ENCODE measurements around the gene RBM33.
"Not testable (repeated sequence)": the region's sequence is repeated elsewhere in the genome, so short reads cannot be mapped to it uniquely, and the experiment has no call there.

RBM33 gene

GRCh38 chr7:155811895-155812761 is 167.7 kb downstream of the RBM33 start, which contains the start of gene SHH:
SHH (minus strand) TSS chr7:155812463; CDS start chr7:155812122, 341 bp downstream.
- DNase-seq, result no peak

- DNase-seq, result no peak
These were observed 168.7 kb downstream of the RBM33 start for GRCh38 chr7:155813125-155813524.

GRCh38 chr7:155813546-155814315 is 169.3 kb downstream of the RBM33 start:
- DNase-seq, result peak; percentile 9

GRCh38 chr7:155814316-155815276 is 170.1 kb downstream of the RBM33 start:
- peak; percentile 11 for DNase-seq

GRCh38 chr7:155815332-155816191 is 171.1 kb downstream of the RBM33 start:
- DNase-seq, result peak; percentile 31

GRCh38 chr7:155816192-155816508 is 171.7 kb downstream of the RBM33 start:
- DNase-seq, result peak; percentile 2

- DNase-seq, result peak; percentile 12
These were observed 172.5 kb downstream of the RBM33 start for GRCh38 chr7:155816996-155817395.

- not testable (repeated sequence) for DNase-seq
These were observed 173.1 kb downstream of the RBM33 start for GRCh38 chr7:155817515-155817914.

GRCh38 chr7:155818154-155818819 is 173.8 kb downstream of the RBM33 start:
- peak; percentile 3 for DNase-seq

GRCh38 chr7:155818820-155819168 is 174.3 kb downstream of the RBM33 start:
- no peak for DNase-seq

GRCh38 chr7:155819186-155819585 is 174.7 kb downstream of the RBM33 start:
- peak; percentile 10 for DNase-seq

- DNase-seq, result peak; percentile 8
These were observed 175.8 kb downstream of the RBM33 start for GRCh38 chr7:155820246-155820645.

GRCh38 chr7:155820788-155821187 is 176.3 kb downstream of the RBM33 start:
- peak; percentile 8 for DNase-seq

- DNase-seq, result no peak
These were observed 177.4 kb downstream of the RBM33 start for GRCh38 chr7:155821851-155822250.

- no peak for DNase-seq
These were observed 179.9 kb downstream of the RBM33 start for GRCh38 chr7:155824227-155824886.

- DNase-seq, result no peak
These were observed 180.9 kb downstream of the RBM33 start for GRCh38 chr7:155825336-155825735.

GRCh38 chr7:155829796-155830470 is 185.5 kb downstream of the RBM33 start:
- DNase-seq, result no peak

Data from left hindlimb (tissue), 1 donor.